NCI-H2227 (cell line): ENCODE data around the gene ATG7.
"Not testable (repeated sequence)": the region's sequence is repeated elsewhere in the genome, so short reads cannot be mapped to it uniquely, and the experiment has no call there.

Source experiments
- DNase-seq: peaks from one replicate; lab custom pipeline; 2025; ENCODE audit not compliant: unreplicated experiment; lab: John Stamatoyannopoulos, UW

The ATG7 gene

DNA sequence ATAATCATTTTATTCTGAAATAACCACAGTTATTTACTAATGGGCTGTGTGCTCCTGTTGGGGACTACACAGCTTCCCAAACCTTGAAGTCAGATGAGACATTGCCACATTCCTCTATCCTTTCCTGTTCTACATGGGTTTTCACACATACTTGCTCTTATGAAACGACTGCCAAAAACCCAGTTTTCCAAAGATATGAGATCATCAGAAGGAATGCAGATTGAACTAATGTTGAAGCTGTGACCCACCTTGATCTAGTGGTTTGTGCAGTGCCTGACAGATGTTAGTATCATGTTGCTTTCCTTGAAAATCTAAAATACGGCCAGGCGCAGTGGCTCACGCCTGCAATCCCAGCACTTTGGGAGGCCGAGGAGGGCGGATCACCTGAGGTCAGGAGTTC lies 226.9 kb downstream of the ATG7 start:
- DNase-seq, result no peak

DNA sequence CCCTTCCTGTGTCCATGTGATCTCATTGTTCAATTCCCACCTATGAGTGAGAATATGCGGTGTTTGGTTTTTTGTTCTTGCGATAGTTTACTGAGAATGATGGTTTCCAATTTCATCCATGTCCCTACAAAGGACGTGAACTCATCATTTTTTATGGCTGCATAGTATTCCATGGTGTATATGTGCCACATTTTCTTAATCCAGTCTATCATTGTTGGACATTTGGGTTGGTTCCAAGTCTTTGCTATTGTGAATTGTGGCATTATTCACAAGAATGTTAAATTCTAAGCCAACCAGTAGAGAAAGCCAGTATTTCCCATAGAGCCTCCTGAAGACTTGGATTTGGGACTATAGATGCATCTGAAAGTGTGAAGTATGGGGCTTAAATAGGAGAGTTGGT lies 230.2 kb downstream of the ATG7 start:
- DNase-seq, result not testable (repeated sequence)

DNA sequence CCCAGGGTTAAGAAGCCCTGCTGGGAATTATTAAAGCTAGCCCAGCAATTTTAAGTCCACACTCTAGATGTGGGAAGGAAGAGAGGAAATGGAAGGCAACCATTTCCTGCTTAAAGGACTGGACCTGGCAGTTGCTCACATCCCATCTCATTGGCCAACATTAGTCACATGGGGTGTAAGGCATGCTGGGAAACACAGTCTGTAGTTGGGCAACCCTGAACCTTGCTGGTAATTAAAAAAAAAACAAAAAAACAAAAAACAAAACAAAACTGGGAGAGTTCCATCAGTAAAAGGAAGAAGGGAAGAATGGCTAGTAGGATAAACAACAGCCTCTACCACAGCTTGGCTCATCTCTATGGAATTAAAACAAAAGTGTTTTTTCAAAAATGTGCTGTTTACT lies 235.5 kb downstream of the ATG7 start:
- DNase-seq, result no peak

DNA sequence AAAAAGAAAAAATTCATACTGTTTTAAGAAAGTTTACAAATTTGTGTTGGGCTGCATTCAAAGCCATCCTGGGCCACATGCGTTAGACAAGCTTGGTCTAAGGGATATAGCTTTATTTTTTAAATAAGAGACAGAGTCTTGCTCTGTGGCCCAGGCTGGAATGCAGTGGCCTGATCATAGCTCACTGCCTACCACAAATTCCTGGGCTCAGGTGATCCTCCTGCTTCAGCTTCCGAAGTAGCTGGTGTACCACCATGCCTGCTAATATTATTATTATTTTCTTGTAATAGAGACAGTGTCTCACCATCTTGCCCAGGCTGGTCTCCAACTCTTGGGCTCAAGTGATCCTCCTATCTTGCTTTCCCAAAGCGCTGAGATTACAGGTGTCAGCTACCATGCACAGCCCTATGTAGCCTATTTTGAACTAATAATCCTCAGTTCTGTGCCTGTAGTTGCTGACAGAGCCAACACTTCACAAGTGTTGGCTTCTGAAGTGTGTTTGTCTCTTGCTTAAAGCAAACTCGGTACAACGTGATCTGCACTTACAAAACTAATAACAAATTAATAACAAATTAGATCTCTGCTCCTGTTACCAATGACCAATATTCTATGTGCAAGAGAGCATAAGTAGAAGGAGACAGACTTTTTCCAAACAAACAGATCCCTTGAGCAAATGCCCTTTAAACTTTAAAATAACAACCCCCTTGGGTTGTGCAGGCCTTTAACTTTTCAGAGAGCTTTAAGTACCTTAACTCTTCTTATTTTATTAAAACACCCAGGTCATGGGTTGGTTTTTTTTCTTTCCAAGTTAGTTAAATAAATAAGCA lies 236.4 kb downstream of the ATG7 start:
- DNase-seq, result no peak

DNA sequence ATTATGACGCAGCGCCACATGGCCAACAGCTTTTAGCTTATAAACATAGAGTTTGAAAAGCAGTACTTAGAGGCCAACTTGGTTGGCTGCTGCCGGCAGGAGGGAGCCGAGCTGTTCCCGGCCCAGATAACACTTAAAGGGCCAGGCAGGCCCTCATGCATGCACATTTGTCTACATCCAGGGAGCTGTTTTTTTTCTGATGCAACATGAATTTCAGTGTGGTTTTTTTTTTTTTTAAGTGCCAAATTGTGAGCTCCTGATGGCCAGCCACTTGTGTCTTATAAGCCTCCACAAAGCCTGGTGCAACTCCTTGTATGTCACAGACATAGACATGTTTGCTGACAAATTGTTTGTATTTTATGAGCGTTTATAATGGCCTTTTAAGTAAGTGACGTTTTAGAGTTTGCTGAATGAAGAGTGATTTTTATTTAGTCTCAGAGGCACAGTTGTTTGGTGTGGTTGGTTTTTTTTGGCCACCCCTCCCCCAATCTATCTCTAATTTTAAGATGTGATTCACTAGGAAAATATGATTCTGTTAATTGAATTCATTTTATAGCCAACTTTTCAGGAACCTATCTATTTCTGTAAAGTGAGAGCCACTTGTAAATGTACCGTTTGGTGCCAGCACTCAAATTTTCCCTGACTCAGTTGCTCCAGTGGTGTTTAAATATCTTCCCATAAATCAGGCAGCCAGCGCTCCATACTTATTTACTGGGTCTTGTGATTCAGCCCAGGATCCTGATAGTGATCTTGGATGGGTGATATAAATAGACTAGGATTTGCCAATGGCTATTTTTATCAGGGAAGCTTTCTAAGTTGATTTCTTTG lies 237.2 kb downstream of the ATG7 start:
- peak; percentile 72 for DNase-seq

DNA sequence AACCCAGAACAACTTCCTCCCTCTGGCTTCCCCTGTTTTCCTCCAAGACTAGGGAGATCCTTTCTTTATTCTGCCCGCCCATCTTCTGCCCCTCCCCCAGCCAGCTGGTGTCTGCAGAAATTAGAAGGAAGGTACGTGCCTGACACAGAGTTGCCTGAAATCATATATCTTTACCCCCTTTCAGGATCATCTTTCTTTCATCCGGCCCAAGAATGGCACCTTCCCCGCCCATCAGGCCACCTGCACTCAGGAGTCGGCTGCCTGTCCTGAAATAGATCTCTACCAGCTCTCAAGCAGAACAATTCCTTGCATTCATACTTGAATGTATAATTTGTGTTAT lies 237.8 kb downstream of the ATG7 start:
- peak; percentile 83 for DNase-seq

DNA sequence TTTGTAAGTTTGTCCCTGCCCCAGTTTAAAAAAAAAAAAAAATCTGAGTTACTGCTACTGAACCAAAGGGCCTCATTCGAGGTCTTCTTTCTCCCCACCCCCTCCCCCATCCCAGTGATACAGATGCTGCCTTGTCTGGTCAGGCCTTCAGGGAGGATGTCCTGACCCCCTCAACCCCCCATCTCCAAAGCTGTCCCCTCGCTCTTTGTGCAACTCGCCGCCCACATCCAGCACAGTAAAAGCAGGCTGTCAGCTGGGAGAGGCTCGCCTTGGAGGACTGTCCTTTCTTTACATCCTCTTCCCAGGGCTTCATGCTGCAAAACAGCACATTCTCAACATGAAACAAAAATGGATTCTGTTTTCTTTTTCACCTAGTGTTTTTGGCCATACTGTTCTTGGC lies 238.2 kb downstream of the ATG7 start:
- no peak for DNase-seq

DNA sequence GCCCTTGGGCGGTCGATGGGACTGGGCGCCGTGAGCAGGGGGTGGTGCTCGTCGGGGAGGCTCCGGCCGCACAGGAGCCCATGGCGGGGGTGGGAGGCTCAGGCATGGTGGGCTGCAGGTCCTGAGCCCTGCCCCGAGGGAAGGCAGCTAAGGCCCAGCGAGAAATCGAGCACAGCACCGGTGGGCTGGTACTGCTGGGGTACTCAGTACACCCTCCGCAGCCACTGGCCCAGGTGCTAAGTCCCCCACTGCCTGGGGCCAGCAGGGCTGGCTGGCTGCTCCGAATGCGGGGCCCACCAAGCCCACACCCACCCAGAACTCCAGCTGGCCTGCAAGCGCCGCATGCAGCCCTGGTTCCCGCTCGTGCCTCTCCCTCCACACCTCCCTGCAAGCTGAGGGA lies 239.4 kb downstream of the ATG7 start:
- not testable (repeated sequence) for DNase-seq

DNA sequence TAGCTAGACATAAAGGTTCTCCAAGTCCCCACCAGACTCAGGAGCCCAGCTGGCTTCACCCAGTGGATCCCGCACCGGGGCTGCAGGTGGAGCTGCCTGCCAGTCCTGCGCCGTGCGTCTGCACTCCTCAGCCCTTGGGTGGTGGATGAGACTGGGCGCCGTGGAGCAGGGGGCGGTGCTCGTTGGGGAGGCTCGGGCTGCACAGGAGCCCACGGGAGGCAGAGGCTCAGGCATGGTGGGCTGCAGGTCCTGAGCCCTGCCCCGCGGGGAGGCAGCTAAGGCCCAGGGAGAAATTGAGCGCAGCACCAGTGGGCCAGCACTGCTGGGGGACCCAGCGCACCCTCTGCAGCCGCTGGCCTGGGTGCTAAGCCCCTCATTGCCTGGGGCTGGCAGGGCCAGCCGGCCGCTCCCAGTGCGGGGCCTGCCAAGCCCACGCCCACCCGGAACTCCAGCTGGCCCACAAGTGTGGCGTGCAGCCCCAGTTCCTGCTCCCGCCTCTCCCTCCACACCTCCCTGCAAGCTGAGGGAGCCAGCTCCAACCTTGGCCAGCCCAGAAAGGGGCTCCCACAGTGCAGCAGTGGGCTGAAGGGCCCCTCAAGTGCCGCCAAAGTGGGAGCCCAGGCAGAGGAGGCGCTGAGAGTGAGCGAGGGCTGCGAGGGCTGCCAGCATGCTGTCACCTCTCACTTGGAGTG lies 241.1 kb downstream of the ATG7 start:
- DNase-seq, result not testable (repeated sequence)

DNA sequence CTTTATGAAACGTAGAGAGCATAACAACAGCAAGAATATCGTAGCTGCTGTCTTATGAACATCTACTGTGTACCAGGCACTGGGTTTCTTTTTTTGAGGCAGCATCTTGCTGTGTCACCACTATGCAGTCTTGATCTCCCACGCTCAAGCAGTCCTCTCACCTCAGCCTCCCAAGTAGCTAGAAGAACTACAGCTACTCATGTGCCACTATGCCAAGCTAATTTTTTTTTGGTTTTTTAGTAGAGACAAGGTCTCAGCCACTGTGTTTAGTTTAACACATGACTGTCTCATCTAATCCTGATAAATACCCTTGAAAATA lies 241.6 kb downstream of the ATG7 start:
- DNase-seq, result no peak

DNA sequence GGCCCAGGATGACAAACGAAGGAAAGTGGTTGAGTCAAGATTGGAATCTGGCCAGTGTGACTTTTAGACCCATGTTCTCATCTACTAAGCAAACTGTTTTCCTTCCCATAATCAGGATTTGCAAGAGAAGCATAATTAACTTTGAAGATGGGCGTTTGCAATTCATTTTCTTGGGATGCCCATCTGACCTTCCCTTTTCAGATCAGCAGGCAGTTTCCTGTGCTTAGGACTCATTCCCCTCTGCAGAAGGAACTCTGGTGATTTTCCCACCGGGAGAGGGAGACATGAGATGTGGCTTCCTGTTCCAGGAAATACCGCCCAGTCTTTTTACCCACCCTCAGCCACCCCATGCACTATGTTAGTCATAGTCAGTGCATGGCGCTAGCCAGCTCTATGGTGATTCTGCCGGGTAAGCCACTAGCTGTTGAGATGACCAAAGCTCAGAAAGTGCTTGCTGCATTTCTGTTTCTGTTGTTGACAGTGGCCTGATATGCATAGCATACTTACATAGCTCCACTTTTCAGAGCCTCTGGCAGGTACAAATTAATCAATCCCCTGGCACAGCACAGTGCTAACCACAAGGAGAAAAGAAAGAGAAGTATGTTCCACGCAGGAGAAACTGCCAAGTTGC lies 242.1 kb downstream of the ATG7 start:
- DNase-seq, result no peak

DNA sequence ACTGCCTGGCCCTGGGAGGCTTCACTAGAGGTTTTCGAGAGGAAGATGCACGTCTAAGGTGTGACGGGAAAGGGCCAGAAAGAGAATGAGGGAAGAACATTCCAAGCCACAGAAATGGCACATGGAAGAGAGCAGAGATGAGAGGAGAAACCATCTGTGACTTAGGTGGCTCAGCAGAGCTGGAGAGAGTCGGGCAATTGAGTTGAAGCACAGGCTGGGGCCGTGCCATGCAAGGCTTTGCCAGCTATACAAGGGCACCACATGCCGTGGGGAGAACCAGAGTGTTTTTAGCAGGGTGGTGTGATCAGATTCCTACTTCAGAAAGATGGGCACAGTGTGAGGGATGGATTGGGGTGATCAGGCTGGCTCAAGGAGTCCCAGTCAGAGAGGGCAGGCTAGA lies 245.4 kb downstream of the ATG7 start:
- no peak for DNase-seq

DNA sequence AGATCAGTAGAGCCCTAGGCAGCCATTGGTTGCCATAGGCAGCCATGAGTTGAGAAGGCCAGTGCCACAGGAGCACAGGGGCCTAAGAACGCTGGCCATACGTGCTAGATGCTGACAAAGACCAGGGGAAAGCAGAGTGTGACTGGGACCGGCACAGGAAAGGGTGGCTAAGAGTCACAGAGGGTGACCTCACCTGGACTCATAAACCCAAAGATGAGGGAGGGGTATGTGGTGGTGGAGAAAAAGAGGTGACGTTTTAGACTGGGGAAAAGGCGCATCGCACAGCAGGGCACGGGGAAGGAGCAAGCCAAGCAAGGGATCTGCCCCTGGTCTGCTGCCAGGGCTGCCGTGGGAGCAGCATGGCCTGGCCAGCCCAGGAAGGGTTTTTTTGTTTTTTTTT lies 249.0 kb downstream of the ATG7 start:
- no peak for DNase-seq

DNA sequence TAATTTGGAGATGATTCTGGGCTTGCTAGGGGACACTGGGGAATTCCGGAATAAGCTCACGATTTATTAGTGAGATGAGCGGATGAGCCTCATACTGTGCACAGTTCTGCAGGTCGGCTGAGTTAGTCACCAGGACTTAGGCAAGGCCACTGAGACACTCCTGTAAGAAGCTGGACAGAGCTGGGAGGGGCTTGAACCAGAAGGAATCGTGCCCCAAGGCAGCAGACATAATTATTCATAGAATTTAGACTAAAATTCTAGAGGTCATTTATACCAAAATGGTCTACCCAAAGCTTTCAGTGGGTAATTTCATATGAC lies 250.2 kb downstream of the ATG7 start:
- DNase-seq, result no peak

DNA sequence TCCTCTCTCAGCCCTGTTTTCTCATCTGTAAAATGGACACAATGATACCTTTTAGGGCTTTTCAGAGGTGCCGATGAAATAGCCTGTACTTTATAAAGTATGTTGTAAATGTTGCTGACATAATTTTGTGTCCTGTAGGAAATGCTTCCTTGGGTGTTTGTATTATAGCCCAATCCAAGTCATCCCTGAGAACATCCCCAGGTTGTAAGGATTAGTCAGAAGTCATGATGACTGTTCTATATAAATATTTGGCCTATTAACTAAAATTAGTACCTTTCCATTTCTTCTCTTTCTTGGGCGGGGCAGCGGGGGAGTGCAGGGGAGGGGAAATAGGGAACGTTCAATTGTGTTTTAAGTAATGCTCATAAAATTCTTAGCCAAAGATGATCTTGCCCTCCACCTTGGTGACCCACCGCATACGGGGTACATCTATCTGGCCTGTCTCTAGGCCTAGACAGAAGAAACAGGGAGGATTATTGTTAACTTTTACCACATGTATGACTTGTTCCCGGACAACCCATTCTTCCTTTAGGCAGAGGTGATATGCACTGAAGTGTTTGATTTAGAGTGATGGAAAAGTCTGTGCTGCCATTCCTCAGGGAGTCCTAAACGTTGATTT lies 250.9 kb downstream of the ATG7 start:
- no peak for DNase-seq

DNA sequence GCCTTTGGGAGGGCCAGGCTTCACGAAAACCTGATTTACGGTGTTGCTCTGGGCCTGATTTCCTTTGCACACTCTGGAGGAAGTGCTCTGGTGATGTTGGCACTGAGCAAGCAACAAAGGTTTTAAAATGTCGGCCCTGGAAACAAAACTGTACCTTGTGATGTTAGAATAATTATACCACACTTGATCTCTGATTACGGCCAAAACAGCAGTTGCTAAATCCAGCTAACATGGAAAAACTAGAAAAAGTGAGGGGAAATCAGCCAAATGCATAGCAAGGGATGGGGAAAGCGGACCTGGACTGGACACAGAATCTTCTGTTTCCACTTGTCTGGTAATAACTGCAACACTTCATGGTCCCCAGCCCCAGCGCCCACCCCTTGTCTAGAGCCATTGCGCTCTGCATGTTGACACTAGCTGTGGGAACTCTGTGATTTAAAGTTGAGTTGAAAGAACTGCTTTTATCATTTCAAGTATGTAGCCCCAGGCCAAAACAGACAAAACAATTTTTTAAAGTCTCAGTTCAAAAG lies 251.4 kb downstream of the ATG7 start:
- no peak for DNase-seq

DNA sequence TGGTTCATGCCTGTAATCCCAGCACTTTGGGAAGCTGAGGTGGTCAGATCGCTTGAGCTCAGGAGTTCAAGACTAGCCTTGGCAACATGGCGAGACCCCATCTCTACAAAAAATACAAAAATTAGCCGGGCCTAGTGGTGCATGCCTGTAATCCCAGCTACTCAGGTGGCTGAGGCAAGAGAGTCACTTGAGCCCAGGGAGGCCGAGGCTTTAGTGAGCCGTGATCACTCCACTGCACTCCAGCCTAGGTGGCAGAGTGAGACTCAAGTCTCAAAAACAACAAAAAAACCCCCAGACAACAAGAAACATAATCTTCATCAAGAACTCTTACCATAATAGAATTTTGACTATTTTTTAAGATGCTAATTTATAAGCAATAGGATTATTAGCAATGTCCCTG lies 253.9 kb downstream of the ATG7 start:
- DNase-seq, result not testable (repeated sequence)

DNA sequence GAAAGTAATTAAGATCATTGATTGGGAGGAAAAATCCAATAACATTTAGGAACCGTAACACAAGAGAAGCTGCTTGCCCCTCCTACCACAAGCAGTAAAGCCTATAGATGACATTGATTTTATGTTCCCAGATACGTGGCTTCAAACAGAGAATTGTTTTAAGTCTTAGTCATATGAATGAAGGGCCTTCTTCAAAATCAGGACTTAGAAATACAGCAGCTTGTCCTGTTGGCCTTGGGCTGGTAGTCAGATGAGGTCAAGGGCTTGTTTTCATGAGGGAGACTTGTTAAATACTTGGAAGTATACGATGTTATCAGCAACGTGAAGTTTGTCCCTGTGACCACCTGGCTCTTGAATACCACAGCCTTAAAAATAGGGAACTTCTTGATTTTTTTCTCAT lies 257.1 kb downstream of the ATG7 start:
- no peak for DNase-seq

DNA sequence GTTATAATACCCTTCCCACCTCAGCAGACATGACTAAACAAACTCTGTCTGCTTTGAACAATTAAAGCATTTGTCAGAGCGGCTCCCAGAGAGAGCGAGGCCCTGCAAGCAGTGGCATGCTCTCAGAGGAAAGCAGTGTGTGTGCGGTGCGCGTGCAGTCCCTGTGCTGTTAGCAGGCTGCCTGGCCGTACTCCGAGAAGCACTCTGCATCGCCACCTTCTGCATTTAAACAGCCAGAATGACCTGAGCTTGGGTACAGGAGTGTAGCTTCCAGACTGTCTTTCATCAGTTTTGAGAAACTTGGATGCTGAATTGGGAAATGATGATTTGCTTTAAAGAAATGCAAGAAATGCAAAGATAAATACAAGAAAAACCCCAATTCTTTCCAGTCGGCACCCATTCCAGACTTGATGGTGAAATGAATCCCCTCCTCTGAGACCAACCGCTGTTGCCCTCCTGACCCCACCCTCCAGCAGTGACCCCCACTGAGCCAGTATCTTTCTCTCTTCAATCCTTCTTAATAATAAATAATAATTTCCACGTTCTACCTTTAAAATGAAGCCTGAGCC lies 258.0 kb downstream of the ATG7 start:
- DNase-seq, result peak; percentile 71

DNA sequence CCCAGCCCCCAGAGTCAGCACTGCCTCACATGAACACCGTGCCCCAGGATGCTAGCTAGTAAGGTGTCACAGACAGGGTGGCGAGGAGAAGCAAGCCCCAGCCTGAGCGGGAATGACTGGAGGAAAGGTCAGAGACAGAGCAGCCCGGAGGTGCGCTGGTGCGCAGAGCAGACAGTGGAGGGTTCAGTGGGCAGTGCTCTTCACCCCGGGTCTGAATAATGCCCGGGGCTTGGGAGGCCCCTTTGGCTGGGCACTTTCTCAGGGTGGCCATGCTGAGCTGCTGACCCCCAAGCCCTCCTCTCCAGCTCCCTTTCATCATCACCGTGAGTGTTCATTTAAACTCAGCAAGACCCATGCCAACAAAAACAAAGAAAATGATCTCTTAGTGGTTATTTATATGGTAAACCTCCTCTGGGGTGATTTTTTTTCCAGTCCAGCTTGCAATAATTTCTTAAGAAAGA lies 260.8 kb downstream of the ATG7 start:
- DNase-seq, result no peak
